Measurements from ENCODE around the gene XRCC5. TPM values are rescaled to one million over a fixed set of nuclear protein-coding genes. Genes with fewer than 3 reads are reported as not detected.

XRCC5 gene
- polyA plus RNA-seq, 1 donor from 2014 or later = 279 TPM

DNA sequence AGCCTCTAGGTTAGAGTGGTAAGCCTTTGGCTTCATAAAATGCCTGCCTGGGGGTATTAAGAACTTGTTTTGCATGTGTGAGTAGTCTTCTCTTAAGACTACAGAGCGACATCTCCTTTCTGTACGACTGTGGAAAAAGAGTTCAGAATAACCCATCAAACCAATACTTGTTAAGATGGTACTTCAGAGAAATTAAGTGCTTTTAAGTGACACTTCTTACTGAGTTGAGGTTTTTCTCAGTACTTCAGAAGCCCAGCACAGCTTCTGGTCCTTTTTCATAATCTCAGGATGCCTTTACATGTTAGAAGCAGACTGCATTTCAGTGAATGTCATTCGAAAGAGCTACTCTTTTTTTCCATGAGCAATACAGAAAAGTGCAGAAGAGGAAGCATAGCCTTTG, 10.8 kb downstream of the XRCC5 start:
- no peak overlapping the region for H3K4me3 ChIP-seq (ENCODE audit: low read length)
- no peaks in the 10 kb centered on the region for H3F3A ChIP-seq (ENCODE audit: insufficient read depth, low read length, poor library complexity, severe bottlenecking)
- no peaks in the 10 kb centered on the region for H3K9me2 ChIP-seq (ENCODE audit: insufficient read depth, low read length)
- H3K9ac ChIP-seq (ENCODE audit: low read length) = no peak overlapping the region
- no peak overlapping the region for H3K4me2 ChIP-seq (ENCODE audit: low read length)
- no peak overlapping the region for H2AFZ ChIP-seq (ENCODE audit: low read depth, low read length)
- peaks cover 46% of the 10 kb centered on the region for H3K79me2 ChIP-seq (replicated peaks; ENCODE audit: insufficient read depth, low read length)
- H3K27me3 ChIP-seq (ENCODE audit: insufficient read depth, low read depth, low read length) = no peaks in the 10 kb centered on the region
- H4K20me1 ChIP-seq (ENCODE audit: insufficient read depth) = no peaks in the 10 kb centered on the region
- TF ChIP-seq POLR2AphosphoS5 (IDR thresholded peaks at IDR 0.05) (no peak), RAD21 (conservative IDR thresholded peaks at IDR 0.05) (no peak), SMC3 (conservative IDR thresholded peaks at IDR 0.05; ENCODE audit: poor library complexity) (no peak), EZH2 (IDR thresholded peaks at IDR 0.05; ENCODE audit: borderline replicate concordance, insufficient read depth, low read length, poor library complexity, severe bottlenecking) (no peak), MXI1 (conservative IDR thresholded peaks at IDR 0.05; ENCODE audit: poor library complexity, severe bottlenecking) (no peak), TAF1 (IDR thresholded peaks at IDR 0.05; ENCODE audit: low read depth) (no peak), EP300 (conservative IDR thresholded peaks at IDR 0.05; ENCODE audit: poor library complexity, severe bottlenecking) (no peak)
- TF ChIP-seq, protein P1, sequence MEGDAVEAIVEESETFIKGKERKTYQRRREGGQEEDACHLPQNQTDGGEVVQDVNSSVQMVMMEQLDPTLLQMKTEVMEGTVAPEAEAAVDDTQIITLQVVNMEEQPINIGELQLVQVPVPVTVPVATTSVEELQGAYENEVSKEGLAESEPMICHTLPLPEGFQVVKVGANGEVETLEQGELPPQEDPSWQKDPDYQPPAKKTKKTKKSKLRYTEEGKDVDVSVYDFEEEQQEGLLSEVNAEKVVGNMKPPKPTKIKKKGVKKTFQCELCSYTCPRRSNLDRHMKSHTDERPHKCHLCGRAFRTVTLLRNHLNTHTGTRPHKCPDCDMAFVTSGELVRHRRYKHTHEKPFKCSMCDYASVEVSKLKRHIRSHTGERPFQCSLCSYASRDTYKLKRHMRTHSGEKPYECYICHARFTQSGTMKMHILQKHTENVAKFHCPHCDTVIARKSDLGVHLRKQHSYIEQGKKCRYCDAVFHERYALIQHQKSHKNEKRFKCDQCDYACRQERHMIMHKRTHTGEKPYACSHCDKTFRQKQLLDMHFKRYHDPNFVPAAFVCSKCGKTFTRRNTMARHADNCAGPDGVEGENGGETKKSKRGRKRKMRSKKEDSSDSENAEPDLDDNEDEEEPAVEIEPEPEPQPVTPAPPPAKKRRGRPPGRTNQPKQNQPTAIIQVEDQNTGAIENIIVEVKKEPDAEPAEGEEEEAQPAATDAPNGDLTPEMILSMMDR (IDR thresholded peaks at IDR 0.05; ENCODE audit: poor library complexity, severe bottlenecking) = no peak
- TF ChIP-seq, protein P2, sequence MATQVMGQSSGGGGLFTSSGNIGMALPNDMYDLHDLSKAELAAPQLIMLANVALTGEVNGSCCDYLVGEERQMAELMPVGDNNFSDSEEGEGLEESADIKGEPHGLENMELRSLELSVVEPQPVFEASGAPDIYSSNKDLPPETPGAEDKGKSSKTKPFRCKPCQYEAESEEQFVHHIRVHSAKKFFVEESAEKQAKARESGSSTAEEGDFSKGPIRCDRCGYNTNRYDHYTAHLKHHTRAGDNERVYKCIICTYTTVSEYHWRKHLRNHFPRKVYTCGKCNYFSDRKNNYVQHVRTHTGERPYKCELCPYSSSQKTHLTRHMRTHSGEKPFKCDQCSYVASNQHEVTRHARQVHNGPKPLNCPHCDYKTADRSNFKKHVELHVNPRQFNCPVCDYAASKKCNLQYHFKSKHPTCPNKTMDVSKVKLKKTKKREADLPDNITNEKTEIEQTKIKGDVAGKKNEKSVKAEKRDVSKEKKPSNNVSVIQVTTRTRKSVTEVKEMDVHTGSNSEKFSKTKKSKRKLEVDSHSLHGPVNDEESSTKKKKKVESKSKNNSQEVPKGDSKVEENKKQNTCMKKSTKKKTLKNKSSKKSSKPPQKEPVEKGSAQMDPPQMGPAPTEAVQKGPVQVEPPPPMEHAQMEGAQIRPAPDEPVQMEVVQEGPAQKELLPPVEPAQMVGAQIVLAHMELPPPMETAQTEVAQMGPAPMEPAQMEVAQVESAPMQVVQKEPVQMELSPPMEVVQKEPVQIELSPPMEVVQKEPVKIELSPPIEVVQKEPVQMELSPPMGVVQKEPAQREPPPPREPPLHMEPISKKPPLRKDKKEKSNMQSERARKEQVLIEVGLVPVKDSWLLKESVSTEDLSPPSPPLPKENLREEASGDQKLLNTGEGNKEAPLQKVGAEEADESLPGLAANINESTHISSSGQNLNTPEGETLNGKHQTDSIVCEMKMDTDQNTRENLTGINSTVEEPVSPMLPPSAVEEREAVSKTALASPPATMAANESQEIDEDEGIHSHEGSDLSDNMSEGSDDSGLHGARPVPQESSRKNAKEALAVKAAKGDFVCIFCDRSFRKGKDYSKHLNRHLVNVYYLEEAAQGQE (IDR thresholded peaks at IDR 0.05; ENCODE audit: borderline replicate concordance) = no peak
- H3K9me3 ChIP-seq (ENCODE audit: low read length) = no peaks in the 10 kb centered on the region
- peaks cover 21% of the 10 kb centered on the region for H3K36me3 ChIP-seq (ENCODE audit: insufficient read depth, low read length)
- H3K27ac ChIP-seq (ENCODE audit: low read length) = no peak overlapping the region

DNA sequence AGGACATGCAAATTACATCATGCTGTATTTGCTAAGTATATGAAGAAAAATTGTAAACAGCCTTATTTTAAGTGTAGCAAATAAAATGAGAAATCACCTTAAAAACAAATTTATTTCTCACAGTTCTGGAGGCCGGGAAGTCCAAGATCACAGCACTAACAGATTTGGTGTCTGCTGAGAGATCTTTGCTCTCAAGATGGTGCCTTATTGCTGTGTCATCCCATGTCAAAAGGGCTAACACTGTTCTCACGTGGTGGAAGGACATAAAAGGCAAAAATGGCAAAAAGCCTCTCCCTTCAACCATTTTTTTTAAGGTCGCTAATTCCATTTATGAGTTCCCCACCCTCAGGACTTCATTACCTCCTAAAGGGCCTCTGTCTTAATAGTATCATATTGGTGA, 12.1 kb downstream of the XRCC5 start:
- Histone ChIP-seq H3K27me3 (ENCODE audit: insufficient read depth, low read depth, low read length) (no peaks in the 10 kb centered on the region), H3K9me3 (ENCODE audit: low read length) (no peaks in the 10 kb centered on the region), H3K27ac (ENCODE audit: low read length) (no peak overlapping the region), H4K20me1 (ENCODE audit: insufficient read depth) (no peaks in the 10 kb centered on the region), H3F3A (ENCODE audit: insufficient read depth, low read length, poor library complexity, severe bottlenecking) (no peaks in the 10 kb centered on the region), H3K9ac (ENCODE audit: low read length) (no peak overlapping the region), H3K4me2 (ENCODE audit: low read length) (no peak overlapping the region), H3K9me2 (ENCODE audit: insufficient read depth, low read length) (no peaks in the 10 kb centered on the region), H3K36me3 (ENCODE audit: insufficient read depth, low read length) (peaks cover 25% of the 10 kb centered on the region), H3K79me2 (replicated peaks; ENCODE audit: insufficient read depth, low read length) (peaks cover 33% of the 10 kb centered on the region), H3K4me3 (ENCODE audit: low read length) (no peak overlapping the region), H2AFZ (ENCODE audit: low read depth, low read length) (no peak overlapping the region)
- TF ChIP-seq POLR2AphosphoS5 (IDR thresholded peaks at IDR 0.05) (no peak), EP300 (conservative IDR thresholded peaks at IDR 0.05; ENCODE audit: poor library complexity, severe bottlenecking) (no peak), RAD21 (conservative IDR thresholded peaks at IDR 0.05) (no peak), TAF1 (IDR thresholded peaks at IDR 0.05; ENCODE audit: low read depth) (no peak), MXI1 (conservative IDR thresholded peaks at IDR 0.05; ENCODE audit: poor library complexity, severe bottlenecking) (no peak), EZH2 (IDR thresholded peaks at IDR 0.05; ENCODE audit: borderline replicate concordance, insufficient read depth, low read length, poor library complexity, severe bottlenecking) (no peak), SMC3 (conservative IDR thresholded peaks at IDR 0.05; ENCODE audit: poor library complexity) (no peak)
- TF ChIP-seq, protein P2 (IDR thresholded peaks at IDR 0.05; ENCODE audit: borderline replicate concordance) = no peak
- TF ChIP-seq, protein P1 (IDR thresholded peaks at IDR 0.05; ENCODE audit: poor library complexity, severe bottlenecking) = no peak

All from neural cell (in vitro differentiated cells).